Left renal pelvis (tissue), 4 donors: ENCODE measurements around the gene CNNM1. TPM values are rescaled to one million over a fixed set of nuclear protein-coding genes. Genes with fewer than 3 reads are reported as not detected.

Source experiments
- DNase-seq, 4 donors: peaks; one replicate each; pipeline ENCODE4 v3.0.0-alpha.2; 2013; ENCODE audit warnings: low read depth in 4 of 4, low spot score in 3 of 4
- polyA plus RNA-seq, 4 donors: library from polyadenylated mRNA; unstranded; fragments of 120-200 nt; gene quantifications; one replicate each; pipeline ENCODE4 v1.2.1, GENCODE V29; 2013; ENCODE audit not compliant: insufficient read length in 4 of 4

The CNNM1 gene
- polyA plus RNA-seq, 4 donors = 0.55 to 2.3 (median 1.7) TPM

GRCh38 chr10:99331207-99331803, 2.1 kb downstream of the CNNM1 start:
- no peak for DNase-seq

GRCh38 chr10:99337311-99337811, 8.2 kb downstream of the CNNM1 start:
- no peak for DNase-seq

- no peak for DNase-seq
These were observed 8.7 kb downstream of the CNNM1 start for GRCh38 chr10:99337901-99338300.

GRCh38 chr10:99339077-99339476, 9.9 kb downstream of the CNNM1 start:
- DNase-seq = no peak

- no peak for DNase-seq
These were observed 10.4 kb downstream of the CNNM1 start for GRCh38 chr10:99339563-99340047.

- no peak for DNase-seq
These were observed 11.5 kb downstream of the CNNM1 start for GRCh38 chr10:99340650-99341049.

GRCh38 chr10:99341248-99341647, 12.1 kb downstream of the CNNM1 start:
- DNase-seq = no peak

- DNase-seq = no peak
These were observed 12.8 kb downstream of the CNNM1 start for GRCh38 chr10:99341860-99342490.

- no peak for DNase-seq
These were observed 14.1 kb downstream of the CNNM1 start for GRCh38 chr10:99343262-99343661.

- no peak for DNase-seq
These were observed 15.6 kb downstream of the CNNM1 start for GRCh38 chr10:99344715-99345114.

GRCh38 chr10:99345350-99345749, 16.2 kb downstream of the CNNM1 start:
- no peak for DNase-seq

GRCh38 chr10:99346247-99346646, 17.1 kb downstream of the CNNM1 start:
- DNase-seq = no peak

- DNase-seq = no peak
These were observed 18.5 kb downstream of the CNNM1 start for GRCh38 chr10:99347672-99348071.

GRCh38 chr10:99353182-99353581, 24.0 kb downstream of the CNNM1 start:
- DNase-seq = no peak

- DNase-seq = no peak
These were observed 28.5 kb downstream of the CNNM1 start for GRCh38 chr10:99357691-99358090.

- DNase-seq = no peak
These were observed 28.9 kb downstream of the CNNM1 start for GRCh38 chr10:99358101-99358500.

- no peak for DNase-seq
These were observed 31.8 kb downstream of the CNNM1 start for GRCh38 chr10:99360934-99361333.

GRCh38 chr10:99364125-99364524, 35.0 kb downstream of the CNNM1 start:
- DNase-seq = no peak

- DNase-seq = no peak
These were observed 36.2 kb downstream of the CNNM1 start for GRCh38 chr10:99365311-99365710.

- DNase-seq = no peak
These were observed 36.6 kb downstream of the CNNM1 start for GRCh38 chr10:99365736-99366135.

GRCh38 chr10:99366666-99367065, 37.5 kb downstream of the CNNM1 start:
- DNase-seq = no peak

GRCh38 chr10:99368646-99369045, 39.5 kb downstream of the CNNM1 start:
- no peak for DNase-seq
